ENCODE results near the gene HUS1B. TPM values are rescaled to one million over a fixed set of nuclear protein-coding genes. Genes with fewer than 3 reads are reported as not detected.
A peak's percentile ranks its signal among the peaks of the same experiment; 100 is the strongest.
"Not testable (repeated sequence)": the region's sequence is repeated elsewhere in the genome, so short reads cannot be mapped to it uniquely, and the experiment has no call there.

Gene HUS1B
- polyA plus RNA-seq, 2 donors: 0.22 to 0.26 TPM

DNA sequence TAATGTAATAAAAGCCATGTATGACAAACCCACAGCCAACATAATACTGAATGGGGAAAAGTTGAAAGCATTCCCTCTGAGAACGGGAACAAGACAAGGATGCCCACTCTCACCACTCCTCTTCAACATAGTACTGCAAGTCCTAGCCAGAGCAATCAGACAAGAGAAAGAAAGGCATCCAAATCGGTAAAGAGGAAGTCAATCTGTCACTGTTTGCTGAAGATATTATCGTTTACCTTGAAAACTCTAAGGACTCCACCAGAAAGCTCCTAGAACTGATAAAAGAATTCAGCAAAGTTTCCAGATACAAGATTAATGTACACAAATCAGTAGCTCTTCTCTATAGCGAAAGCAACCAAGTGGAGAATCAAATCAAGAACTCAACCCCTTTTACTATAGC lies 6.9 kb upstream of the HUS1B start:
- not testable (repeated sequence) for H3K36me3 ChIP-seq (ENCODE audit: control insufficient read depth in 2 of 2, insufficient read depth in 2 of 2, low read length in 1 of 2); H3K4me3 ChIP-seq (ENCODE audit: low read depth in 1 of 2, low read length in 2 of 2); H3K9me3 ChIP-seq (ENCODE audit: control insufficient read depth in 2 of 2, insufficient read depth in 1 of 2, low read depth in 1 of 2, low read length in 1 of 2); H3K4me1 ChIP-seq (ENCODE audit: control insufficient read depth in 2 of 2, insufficient read depth in 2 of 2, low read length in 1 of 2); H3K27ac ChIP-seq (ENCODE audit: low read depth in 2 of 2, low read length in 1 of 2); H3K27me3 ChIP-seq (ENCODE audit: control insufficient read depth in 1 of 2, insufficient read depth in 2 of 2, low read length in 2 of 2)
- WGBS, 2 donors: 76% methylated on average over 4 of the region's 4 CpGs

DNA sequence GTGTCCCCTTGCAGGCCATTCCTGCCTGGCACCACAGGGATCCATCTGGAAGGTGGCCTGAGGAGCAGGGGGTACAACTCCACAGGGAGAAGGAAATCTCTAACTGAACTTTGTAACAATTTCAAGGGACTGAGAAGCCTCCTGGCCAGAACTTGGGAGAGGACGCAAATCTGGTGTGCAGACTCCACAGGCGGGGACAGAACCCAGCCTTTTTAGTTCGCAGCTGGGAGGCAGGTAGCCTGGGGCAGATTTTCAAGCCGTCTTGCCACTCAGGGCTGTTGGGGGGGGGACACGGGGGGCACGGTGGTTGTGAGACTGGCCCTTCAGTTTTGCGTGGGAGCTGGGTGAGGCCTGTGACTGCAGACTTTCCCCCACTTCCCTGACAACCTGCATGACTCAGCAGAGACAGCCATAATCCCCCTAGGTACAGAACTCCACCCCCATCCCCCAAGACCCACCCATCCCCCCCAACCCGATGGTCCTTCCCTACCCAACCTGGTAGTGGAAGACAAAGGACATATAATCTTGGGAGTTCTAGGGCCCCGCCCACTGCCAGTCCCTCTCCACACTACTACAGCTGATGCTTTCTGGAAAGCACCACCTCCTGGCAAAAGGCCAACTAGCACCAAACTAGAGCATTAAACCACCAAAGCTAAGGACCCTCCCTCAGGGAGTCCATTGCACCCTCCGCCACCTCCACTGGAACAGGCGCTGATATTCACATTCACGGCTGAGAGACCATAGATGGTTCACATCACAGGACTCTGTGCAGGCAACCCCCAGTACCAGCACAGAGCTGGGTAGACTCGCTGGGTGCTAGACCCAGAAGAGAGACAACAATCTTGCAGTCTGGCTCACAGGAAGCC lies 3.0 kb upstream of the HUS1B start:
- no peak overlapping the region for H3K4me3 ChIP-seq (ENCODE audit: low read depth in 1 of 2, low read length in 2 of 2)
- no peaks in the 10 kb centered on the region for H3K27me3 ChIP-seq (ENCODE audit: control insufficient read depth in 1 of 2, insufficient read depth in 2 of 2, low read length in 2 of 2)
- H3K9me3 ChIP-seq (ENCODE audit: control insufficient read depth in 2 of 2, insufficient read depth in 1 of 2, low read depth in 1 of 2, low read length in 1 of 2): peaks cover 0 to 2% of the 10 kb centered on the region in 2 donors
- WGBS, 2 donors: 79 to 81% methylated on average over 13 of the region's 13 CpGs
- peaks cover 0 to 7% of the 10 kb centered on the region in 2 donors for H3K36me3 ChIP-seq (ENCODE audit: control insufficient read depth in 2 of 2, insufficient read depth in 2 of 2, low read length in 1 of 2)
- H3K4me1 ChIP-seq (ENCODE audit: control insufficient read depth in 2 of 2, insufficient read depth in 2 of 2, low read length in 1 of 2): peaks cover 6 to 8% of the 10 kb centered on the region in 2 donors
- peak overlapping the region in 1 of 2 donors; percentile 20 for H3K27ac ChIP-seq (ENCODE audit: low read depth in 2 of 2, low read length in 1 of 2)

DNA sequence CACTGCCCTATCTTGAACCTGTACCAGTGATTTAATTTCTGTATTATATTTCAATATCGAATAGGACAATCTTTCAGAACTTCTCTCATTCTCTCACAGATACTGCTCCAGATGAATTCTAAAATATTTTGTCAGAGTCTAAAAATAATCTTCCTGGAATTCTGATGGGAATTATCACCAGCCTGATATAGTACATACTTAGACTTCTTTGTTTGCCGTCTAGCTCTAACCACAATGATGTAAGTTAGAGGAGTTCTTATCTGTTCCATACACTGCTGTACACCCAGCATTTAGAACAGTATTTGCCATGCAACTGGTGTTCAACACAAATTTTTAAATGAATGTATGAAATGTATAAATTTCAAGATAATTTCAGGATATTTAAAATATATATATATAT lies 1.3 kb upstream of the HUS1B start:
- Histone ChIP-seq H3K4me1 (ENCODE audit: control insufficient read depth in 2 of 2, insufficient read depth in 2 of 2, low read length in 1 of 2) (peaks cover 6 to 8% of the 10 kb centered on the region in 2 donors), H3K27me3 (ENCODE audit: control insufficient read depth in 1 of 2, insufficient read depth in 2 of 2, low read length in 2 of 2) (no peaks in the 10 kb centered on the region), H3K27ac (ENCODE audit: low read depth in 2 of 2, low read length in 1 of 2) (no peak overlapping the region), H3K36me3 (ENCODE audit: control insufficient read depth in 2 of 2, insufficient read depth in 2 of 2, low read length in 1 of 2) (peaks cover 0 to 7% of the 10 kb centered on the region in 2 donors), H3K4me3 (ENCODE audit: low read depth in 1 of 2, low read length in 2 of 2) (no peak overlapping the region), H3K9me3 (ENCODE audit: control insufficient read depth in 2 of 2, insufficient read depth in 1 of 2, low read depth in 1 of 2, low read length in 1 of 2) (peaks cover 0 to 2% of the 10 kb centered on the region in 2 donors)
- 57 to 69% methylated on average over 2 of the region's 2 CpGs for WGBS, 2 donors

GRCh38 chr6:657743-658142 lies 843 bp upstream of the HUS1B start:
- Histone ChIP-seq H3K4me1 (ENCODE audit: control insufficient read depth in 2 of 2, insufficient read depth in 2 of 2, low read length in 1 of 2) (peaks cover 6 to 8% of the 10 kb centered on the region in 2 donors), H3K4me3 (ENCODE audit: low read depth in 1 of 2, low read length in 2 of 2) (no peak overlapping the region), H3K27ac (ENCODE audit: low read depth in 2 of 2, low read length in 1 of 2) (no peak overlapping the region), H3K36me3 (ENCODE audit: control insufficient read depth in 2 of 2, insufficient read depth in 2 of 2, low read length in 1 of 2) (peaks cover 0 to 7% of the 10 kb centered on the region in 2 donors), H3K27me3 (ENCODE audit: control insufficient read depth in 1 of 2, insufficient read depth in 2 of 2, low read length in 2 of 2) (no peaks in the 10 kb centered on the region), H3K9me3 (ENCODE audit: control insufficient read depth in 2 of 2, insufficient read depth in 1 of 2, low read depth in 1 of 2, low read length in 1 of 2) (peaks cover 0 to 2% of the 10 kb centered on the region in 2 donors)
- 81 to 88% methylated on average over 1 of the region's 1 CpG for WGBS, 2 donors

DNA sequence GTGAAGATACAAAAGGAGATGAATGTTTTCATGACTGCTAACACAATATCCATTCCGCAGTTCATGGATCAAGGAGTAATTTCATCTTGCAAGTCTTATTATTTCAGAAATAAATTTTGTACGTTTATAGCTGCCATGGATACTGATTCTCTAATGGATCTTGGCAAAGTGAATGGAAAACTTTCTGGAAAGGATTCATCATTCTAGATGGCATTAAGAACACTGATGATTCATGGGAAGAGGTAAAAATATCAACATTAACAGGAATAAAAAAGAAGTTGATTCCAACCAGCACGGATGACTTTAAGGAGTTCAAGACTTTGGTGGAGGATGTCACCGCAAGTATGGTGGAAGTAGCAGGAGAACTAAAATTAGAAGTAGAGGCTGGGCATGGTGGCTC lies 2.8 kb downstream of the HUS1B start:
- Histone ChIP-seq H3K9me3 (ENCODE audit: control insufficient read depth in 2 of 2, insufficient read depth in 1 of 2, low read depth in 1 of 2, low read length in 1 of 2) (peaks cover 0 to 2% of the 10 kb centered on the region in 2 donors), H3K4me1 (ENCODE audit: control insufficient read depth in 2 of 2, insufficient read depth in 2 of 2, low read length in 1 of 2) (no peaks in the 10 kb centered on the region), H3K36me3 (ENCODE audit: control insufficient read depth in 2 of 2, insufficient read depth in 2 of 2, low read length in 1 of 2) (peaks cover 0 to 7% of the 10 kb centered on the region in 2 donors), H3K4me3 (ENCODE audit: low read depth in 1 of 2, low read length in 2 of 2) (no peak overlapping the region), H3K27me3 (ENCODE audit: control insufficient read depth in 1 of 2, insufficient read depth in 2 of 2, low read length in 2 of 2) (no peaks in the 10 kb centered on the region), H3K27ac (ENCODE audit: low read depth in 2 of 2, low read length in 1 of 2) (no peak overlapping the region)
- WGBS, 2 donors: 61 to 74% methylated on average over 4 of the region's 4 CpGs

DNA sequence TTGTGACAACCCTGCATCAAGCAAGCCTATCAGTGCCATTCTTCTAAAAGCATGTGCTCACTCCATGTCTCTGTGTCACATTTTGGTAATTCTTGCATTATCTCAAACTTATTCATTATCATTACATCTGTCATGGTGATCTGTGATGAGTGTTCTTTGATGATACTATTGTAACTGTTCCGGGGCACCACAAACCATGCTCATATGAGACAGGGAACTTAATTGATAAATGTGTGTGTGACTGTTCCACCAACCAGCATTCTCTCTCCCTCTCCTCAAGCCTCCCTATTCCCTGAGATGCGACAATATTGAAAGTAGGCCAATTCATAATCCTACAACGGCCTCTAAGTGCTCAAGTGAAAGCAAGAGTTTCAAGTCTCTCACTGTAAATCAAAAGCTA lies 4.0 kb downstream of the HUS1B start:
- Histone ChIP-seq H3K4me3 (ENCODE audit: low read depth in 1 of 2, low read length in 2 of 2) (no peak overlapping the region), H3K36me3 (ENCODE audit: control insufficient read depth in 2 of 2, insufficient read depth in 2 of 2, low read length in 1 of 2) (peaks cover 0 to 7% of the 10 kb centered on the region in 2 donors), H3K9me3 (ENCODE audit: control insufficient read depth in 2 of 2, insufficient read depth in 1 of 2, low read depth in 1 of 2, low read length in 1 of 2) (peaks cover 0 to 2% of the 10 kb centered on the region in 2 donors), H3K27ac (ENCODE audit: low read depth in 2 of 2, low read length in 1 of 2) (no peak overlapping the region), H3K27me3 (ENCODE audit: control insufficient read depth in 1 of 2, insufficient read depth in 2 of 2, low read length in 2 of 2) (no peaks in the 10 kb centered on the region), H3K4me1 (ENCODE audit: control insufficient read depth in 2 of 2, insufficient read depth in 2 of 2, low read length in 1 of 2) (no peaks in the 10 kb centered on the region)
- WGBS, 2 donors: 66 to 80% methylated on average over 3 of the region's 3 CpGs

DNA sequence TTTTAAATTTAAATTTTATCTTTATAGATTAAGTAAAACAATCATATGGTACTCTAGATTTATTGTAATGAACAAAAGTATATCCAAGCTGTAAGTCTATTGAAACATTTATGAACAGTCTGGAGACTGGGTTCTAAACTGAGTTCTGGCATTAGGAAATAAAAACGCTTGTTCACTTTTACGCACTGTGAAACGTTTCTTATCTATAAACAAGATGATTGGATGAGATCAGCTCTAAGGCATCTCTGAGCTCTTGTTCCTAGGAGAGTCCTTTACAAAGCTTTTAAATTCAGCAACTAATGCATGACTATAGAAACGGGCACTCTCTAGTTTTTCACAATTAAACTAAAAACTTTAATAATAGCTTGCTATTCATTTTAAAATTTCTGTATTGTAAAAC lies 6.8 kb downstream of the HUS1B start:
- no peaks in the 10 kb centered on the region for H3K36me3 ChIP-seq (ENCODE audit: control insufficient read depth in 2 of 2, insufficient read depth in 2 of 2, low read length in 1 of 2)
- no peak overlapping the region for H3K4me3 ChIP-seq (ENCODE audit: low read depth in 1 of 2, low read length in 2 of 2)
- H3K4me1 ChIP-seq (ENCODE audit: control insufficient read depth in 2 of 2, insufficient read depth in 2 of 2, low read length in 1 of 2): no peaks in the 10 kb centered on the region
- no peaks in the 10 kb centered on the region for H3K27me3 ChIP-seq (ENCODE audit: control insufficient read depth in 1 of 2, insufficient read depth in 2 of 2, low read length in 2 of 2)
- WGBS, 2 donors: 77 to 78% methylated on average over 4 of the region's 4 CpGs
- no peak overlapping the region for H3K27ac ChIP-seq (ENCODE audit: low read depth in 2 of 2, low read length in 1 of 2)
- H3K9me3 ChIP-seq (ENCODE audit: control insufficient read depth in 2 of 2, insufficient read depth in 1 of 2, low read depth in 1 of 2, low read length in 1 of 2): no peaks in the 10 kb centered on the region

DNA sequence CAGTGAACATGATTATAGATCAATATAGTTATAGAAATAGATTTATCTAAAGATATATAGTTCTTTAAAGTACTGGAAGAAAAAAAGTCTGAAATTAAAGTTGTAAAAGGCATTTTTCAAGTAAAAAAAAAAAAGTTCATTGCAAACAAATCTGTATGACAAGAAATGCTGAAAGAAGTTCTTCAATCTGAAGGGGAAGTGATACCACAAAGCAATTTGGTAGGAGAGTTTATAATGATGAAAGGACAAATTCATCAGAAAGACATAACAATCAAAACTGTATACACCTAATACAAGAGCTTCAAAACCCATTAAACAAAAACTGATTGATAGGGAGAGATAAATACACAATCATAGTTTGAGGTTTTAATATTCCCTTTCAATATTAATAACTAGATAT lies 14.1 kb downstream of the HUS1B start:
- Histone ChIP-seq H3K9me3 (ENCODE audit: control insufficient read depth in 2 of 2, insufficient read depth in 1 of 2, low read depth in 1 of 2, low read length in 1 of 2) (no peaks in the 10 kb centered on the region), H3K36me3 (ENCODE audit: control insufficient read depth in 2 of 2, insufficient read depth in 2 of 2, low read length in 1 of 2) (no peaks in the 10 kb centered on the region), H3K4me1 (ENCODE audit: control insufficient read depth in 2 of 2, insufficient read depth in 2 of 2, low read length in 1 of 2) (peaks cover 0 to 3% of the 10 kb centered on the region in 2 donors), H3K4me3 (ENCODE audit: low read depth in 1 of 2, low read length in 2 of 2) (no peak overlapping the region), H3K27me3 (ENCODE audit: control insufficient read depth in 1 of 2, insufficient read depth in 2 of 2, low read length in 2 of 2) (no peaks in the 10 kb centered on the region), H3K27ac (ENCODE audit: low read depth in 2 of 2, low read length in 1 of 2) (no peak overlapping the region)

- no peaks in the 10 kb centered on the region for H3K27me3 ChIP-seq (ENCODE audit: control insufficient read depth in 1 of 2, insufficient read depth in 2 of 2, low read length in 2 of 2)
- peaks cover 0 to 3% of the 10 kb centered on the region in 2 donors for H3K4me1 ChIP-seq (ENCODE audit: control insufficient read depth in 2 of 2, insufficient read depth in 2 of 2, low read length in 1 of 2)
- no peak overlapping the region for H3K4me3 ChIP-seq (ENCODE audit: low read depth in 1 of 2, low read length in 2 of 2)
- H3K36me3 ChIP-seq (ENCODE audit: control insufficient read depth in 2 of 2, insufficient read depth in 2 of 2, low read length in 1 of 2): no peaks in the 10 kb centered on the region
- 88 to 91% methylated on average over 8 of the region's 8 CpGs for WGBS, 2 donors
- H3K9me3 ChIP-seq (ENCODE audit: control insufficient read depth in 2 of 2, insufficient read depth in 1 of 2, low read depth in 1 of 2, low read length in 1 of 2): no peaks in the 10 kb centered on the region
- peak overlapping the region in 1 of 2 donors; percentile 68 for H3K27ac ChIP-seq (ENCODE audit: low read depth in 2 of 2, low read length in 1 of 2)
These were observed 15.5 kb downstream of the HUS1B start for GRCh38 chr6:641225-641985.

Measured in esophagus (tissue), 2 donors.